Measurements from ENCODE around the gene LALBA. TPM values are rescaled to one million over a fixed set of nuclear protein-coding genes. Genes with fewer than 3 reads are reported as not detected.

LALBA gene
- polyA plus RNA-seq, 3 donors = not detected

DNA sequence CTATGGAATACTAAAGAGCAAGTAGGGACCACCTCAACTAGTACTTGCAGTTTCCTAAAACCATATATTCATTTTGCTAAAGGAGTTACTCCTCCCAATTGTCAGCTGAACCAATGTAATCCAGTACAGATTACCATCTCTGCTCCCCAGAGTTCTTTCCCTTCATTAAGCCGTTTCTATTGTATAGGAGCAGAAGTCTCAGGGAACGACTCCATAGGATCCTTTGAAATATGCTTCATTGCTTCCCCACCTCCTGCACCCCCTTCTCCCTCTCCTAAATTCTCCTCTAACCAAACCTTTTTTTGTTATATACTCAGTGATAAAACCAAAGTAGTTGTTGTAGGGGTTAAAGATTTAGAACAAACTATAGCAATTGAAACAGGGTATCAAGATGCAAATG is 30.7 kb upstream of the LALBA start:
- Mint-ChIP-seq H3K4me1 (no peaks in the 10 kb centered on the region), H3K27ac (no peak overlapping the region), H3K4me3 (no peak overlapping the region), H3K9me3 (peaks cover 13 to 48% (median 28%) of the 10 kb centered on the region in 7 donors), H3K36me3 (no peaks in the 10 kb centered on the region), H3K27me3 (ENCODE audit: low read depth in 3 of 3) (peaks cover 0 to 4% (median 1%) of the 10 kb centered on the region in 3 donors)
- H3K4me3 ChIP-seq (replicated peaks in 1 of 3; ENCODE audit: low read depth in 2 of 3, low read length in 3 of 3) = no peak overlapping the region
- H3K4me2 ChIP-seq (replicated peaks; ENCODE audit: extremely low read depth, low read length, poor library complexity, severe bottlenecking) = no peak overlapping the region
- no peak overlapping the region for H3K27ac ChIP-seq (ENCODE audit: low read depth in 1 of 2, low read length in 2 of 2)
- no peak overlapping the region for H2AFZ ChIP-seq (ENCODE audit: insufficient read depth, low read depth, low read length, poor library complexity, severe bottlenecking)
- no peaks in the 10 kb centered on the region for H3K4me1 ChIP-seq (ENCODE audit: control insufficient read depth in 1 of 2, insufficient read depth in 2 of 2, low read length in 2 of 2)
- no peaks in the 10 kb centered on the region for H4K20me1 ChIP-seq (ENCODE audit: insufficient read depth, low read length)
- H3K79me2 ChIP-seq (ENCODE audit: insufficient read depth, low read length) = no peaks in the 10 kb centered on the region
- intact Hi-C loops (cut with micrococcal nuclease) = no loop called here
- H3K27me3 ChIP-seq (ENCODE audit: control insufficient read depth in 2 of 2, insufficient read depth in 2 of 2, low read length in 2 of 2) = no peaks in the 10 kb centered on the region
- no peaks in the 10 kb centered on the region for H3K36me3 ChIP-seq (replicated peaks in 1 of 2; ENCODE audit: control insufficient read depth in 1 of 2, insufficient read depth in 2 of 2, low read length in 2 of 2)
- H3K9ac ChIP-seq (ENCODE audit: insufficient read depth, low read length, poor library complexity, severe bottlenecking) = no peak overlapping the region
- WGBS (ENCODE audit: insufficient coverage) = no CpG with 5 or more reads among the region's 2 CpGs
- TF ChIP-seq, protein P1, sequence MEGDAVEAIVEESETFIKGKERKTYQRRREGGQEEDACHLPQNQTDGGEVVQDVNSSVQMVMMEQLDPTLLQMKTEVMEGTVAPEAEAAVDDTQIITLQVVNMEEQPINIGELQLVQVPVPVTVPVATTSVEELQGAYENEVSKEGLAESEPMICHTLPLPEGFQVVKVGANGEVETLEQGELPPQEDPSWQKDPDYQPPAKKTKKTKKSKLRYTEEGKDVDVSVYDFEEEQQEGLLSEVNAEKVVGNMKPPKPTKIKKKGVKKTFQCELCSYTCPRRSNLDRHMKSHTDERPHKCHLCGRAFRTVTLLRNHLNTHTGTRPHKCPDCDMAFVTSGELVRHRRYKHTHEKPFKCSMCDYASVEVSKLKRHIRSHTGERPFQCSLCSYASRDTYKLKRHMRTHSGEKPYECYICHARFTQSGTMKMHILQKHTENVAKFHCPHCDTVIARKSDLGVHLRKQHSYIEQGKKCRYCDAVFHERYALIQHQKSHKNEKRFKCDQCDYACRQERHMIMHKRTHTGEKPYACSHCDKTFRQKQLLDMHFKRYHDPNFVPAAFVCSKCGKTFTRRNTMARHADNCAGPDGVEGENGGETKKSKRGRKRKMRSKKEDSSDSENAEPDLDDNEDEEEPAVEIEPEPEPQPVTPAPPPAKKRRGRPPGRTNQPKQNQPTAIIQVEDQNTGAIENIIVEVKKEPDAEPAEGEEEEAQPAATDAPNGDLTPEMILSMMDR (IDR thresholded peaks at IDR 0.05) = no peak
- peaks cover 0 to 15% of the 10 kb centered on the region in 2 donors for H3K9me3 ChIP-seq (replicated peaks in 1 of 2; ENCODE audit: control insufficient read depth in 1 of 2, insufficient read depth in 1 of 2, low read length in 2 of 2)
- DNase-seq = no peak

DNA sequence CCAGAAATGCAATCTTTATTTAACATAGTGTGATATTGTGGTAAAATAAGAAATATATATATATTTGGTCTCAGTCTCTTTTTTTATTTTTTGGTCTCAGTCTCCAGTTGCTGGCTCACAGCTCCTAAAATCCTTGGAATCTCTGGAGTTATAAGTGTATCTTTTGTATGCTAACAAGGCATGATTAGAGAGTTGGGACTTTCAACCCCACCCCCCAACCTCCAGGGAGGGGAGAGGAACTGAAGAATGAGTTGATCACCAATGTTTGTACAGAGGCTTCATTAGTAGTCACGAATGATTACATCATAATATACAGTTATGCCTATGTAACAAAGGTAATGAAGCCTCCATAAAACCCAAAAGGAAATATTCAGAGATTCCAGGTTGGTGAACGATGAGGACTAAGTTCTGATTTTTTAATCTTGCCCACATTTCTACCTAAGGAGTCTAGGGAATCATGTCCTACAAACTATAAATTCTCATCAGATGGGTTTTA is 22.8 kb upstream of the LALBA start:
- no peak overlapping the region for H3K27ac Mint-ChIP-seq
- no peak overlapping the region for H3K9ac ChIP-seq (ENCODE audit: insufficient read depth, low read length, poor library complexity, severe bottlenecking)
- no peak overlapping the region for H3K27ac ChIP-seq (ENCODE audit: low read depth in 1 of 2, low read length in 2 of 2)
- no peaks in the 10 kb centered on the region for H4K20me1 ChIP-seq (ENCODE audit: insufficient read depth, low read length)
- no peak overlapping the region for H3K4me3 ChIP-seq (replicated peaks in 1 of 3; ENCODE audit: low read depth in 2 of 3, low read length in 3 of 3)
- H3K9me3 Mint-ChIP-seq = peaks cover 2 to 24% (median 16%) of the 10 kb centered on the region in 7 donors
- peaks cover 6 to 24% (median 6%) of the 10 kb centered on the region in 3 donors for H3K27me3 Mint-ChIP-seq (ENCODE audit: low read depth in 3 of 3)
- H2AFZ ChIP-seq (ENCODE audit: insufficient read depth, low read depth, low read length, poor library complexity, severe bottlenecking) = no peak overlapping the region
- DNase-seq = no peak
- no peaks in the 10 kb centered on the region for H3K79me2 ChIP-seq (ENCODE audit: insufficient read depth, low read length)
- no peaks in the 10 kb centered on the region for H3K27me3 ChIP-seq (ENCODE audit: control insufficient read depth in 2 of 2, insufficient read depth in 2 of 2, low read length in 2 of 2)
- TF ChIP-seq, protein P1 (IDR thresholded peaks at IDR 0.05) = no peak
- WGBS (ENCODE audit: insufficient coverage) = no CpG with 5 or more reads among the region's 2 CpGs
- no peak overlapping the region for H3K4me2 ChIP-seq (replicated peaks; ENCODE audit: extremely low read depth, low read length, poor library complexity, severe bottlenecking)
- H3K4me1 ChIP-seq (ENCODE audit: control insufficient read depth in 1 of 2, insufficient read depth in 2 of 2, low read length in 2 of 2) = no peaks in the 10 kb centered on the region
- no peaks in the 10 kb centered on the region for H3K36me3 ChIP-seq (replicated peaks in 1 of 2; ENCODE audit: control insufficient read depth in 1 of 2, insufficient read depth in 2 of 2, low read length in 2 of 2)
- peaks cover 0 to 8% of the 10 kb centered on the region in 2 donors for H3K9me3 ChIP-seq (replicated peaks in 1 of 2; ENCODE audit: control insufficient read depth in 1 of 2, insufficient read depth in 1 of 2, low read length in 2 of 2)
- no peak overlapping the region for H3K4me3 Mint-ChIP-seq
- intact Hi-C loops (cut with micrococcal nuclease) = no loop called here
- no peaks in the 10 kb centered on the region for H3K36me3 Mint-ChIP-seq
- no peaks in the 10 kb centered on the region for H3K4me1 Mint-ChIP-seq

Measured in CD14-positive monocyte (primary cell).